ENCODE measurements around the gene ANKRD63.

The ANKRD63 gene

GRCh38 chr15:40325700-40326099 lies 42.8 kb upstream of the ANKRD63 start:
- Histone ChIP-seq H3K36me3 (ENCODE audit: control insufficient read depth in 2 of 2, insufficient read depth in 2 of 2, low read length in 2 of 2) (no peaks in the 10 kb centered on the region), H3K4me1 (ENCODE audit: control insufficient read depth in 2 of 2, insufficient read depth in 2 of 2, low read length in 2 of 2) (peaks cover 17 to 22% of the 10 kb centered on the region in 2 donors), H3K9ac (ENCODE audit: low read depth in 1 of 2, low read length in 2 of 2) (no peak overlapping the region), H3K9me3 (ENCODE audit: control insufficient read depth in 2 of 2, low read length in 2 of 2) (no peaks in the 10 kb centered on the region), H3K4me3 (ENCODE audit: low read length in 2 of 2) (peak overlapping the region in 1 of 2 donors; percentile 70), H3K27ac (ENCODE audit: low read depth in 2 of 2, low read length in 2 of 2) (peak overlapping the region in 1 of 2 donors; percentile 14), H3K27me3 (ENCODE audit: control insufficient read depth in 2 of 2, insufficient read depth in 2 of 2, low read length in 2 of 2) (no peaks in the 10 kb centered on the region)

GRCh38 chr15:40325188-40325587 lies 42.3 kb upstream of the ANKRD63 start:
- Histone ChIP-seq H3K36me3 (ENCODE audit: control insufficient read depth in 2 of 2, insufficient read depth in 2 of 2, low read length in 2 of 2) (no peaks in the 10 kb centered on the region), H3K27ac (ENCODE audit: low read depth in 2 of 2, low read length in 2 of 2) (no peak overlapping the region), H3K4me1 (ENCODE audit: control insufficient read depth in 2 of 2, insufficient read depth in 2 of 2, low read length in 2 of 2) (peaks cover 17 to 18% of the 10 kb centered on the region in 2 donors), H3K9me3 (ENCODE audit: control insufficient read depth in 2 of 2, low read length in 2 of 2) (no peaks in the 10 kb centered on the region), H3K27me3 (ENCODE audit: control insufficient read depth in 2 of 2, insufficient read depth in 2 of 2, low read length in 2 of 2) (no peaks in the 10 kb centered on the region), H3K9ac (ENCODE audit: low read depth in 1 of 2, low read length in 2 of 2) (peak overlapping the region in 1 of 2 donors; percentile 69), H3K4me3 (ENCODE audit: low read length in 2 of 2) (peak overlapping the region; percentile 68 to 70)

GRCh38 chr15:40323953-40324937 lies 41.4 kb upstream of the ANKRD63 start:
- Histone ChIP-seq H3K4me1 (ENCODE audit: control insufficient read depth in 2 of 2, insufficient read depth in 2 of 2, low read length in 2 of 2) (peaks cover 17 to 18% of the 10 kb centered on the region in 2 donors), H3K9me3 (ENCODE audit: control insufficient read depth in 2 of 2, low read length in 2 of 2) (no peaks in the 10 kb centered on the region), H3K9ac (ENCODE audit: low read depth in 1 of 2, low read length in 2 of 2) (peak overlapping the region; percentile 66 to 69), H3K36me3 (ENCODE audit: control insufficient read depth in 2 of 2, insufficient read depth in 2 of 2, low read length in 2 of 2) (no peaks in the 10 kb centered on the region), H3K27ac (ENCODE audit: low read depth in 2 of 2, low read length in 2 of 2) (peak overlapping the region in 1 of 2 donors; percentile 49), H3K4me3 (ENCODE audit: low read length in 2 of 2) (peak overlapping the region; percentile 68 to 70), H3K27me3 (ENCODE audit: control insufficient read depth in 2 of 2, insufficient read depth in 2 of 2, low read length in 2 of 2) (no peaks in the 10 kb centered on the region)

GRCh38 chr15:40323239-40323952 lies 40.5 kb upstream of the ANKRD63 start, which contains the start of gene INAFM2:
Gene INAFM2, plus strand, starts transcription at chr15:40323692. Its CDS starts 364 bp downstream, at chr15:40324056.
- Histone ChIP-seq H3K9me3 (ENCODE audit: control insufficient read depth in 2 of 2, low read length in 2 of 2) (no peaks in the 10 kb centered on the region), H3K27me3 (ENCODE audit: control insufficient read depth in 2 of 2, insufficient read depth in 2 of 2, low read length in 2 of 2) (no peaks in the 10 kb centered on the region), H3K27ac (ENCODE audit: low read depth in 2 of 2, low read length in 2 of 2) (peak within 1 kb of the TSS; percentile 61), H3K4me1 (ENCODE audit: control insufficient read depth in 2 of 2, insufficient read depth in 2 of 2, low read length in 2 of 2) (peaks cover 17 to 18% of the 10 kb centered on the region in 2 donors), H3K4me3 (ENCODE audit: low read length in 2 of 2) (peak within 1 kb of the TSS; percentile 68 to 70), H3K9ac (ENCODE audit: low read depth in 1 of 2, low read length in 2 of 2) (peak within 1 kb of the TSS; percentile 66 to 69), H3K36me3 (ENCODE audit: control insufficient read depth in 2 of 2, insufficient read depth in 2 of 2, low read length in 2 of 2) (no peaks in the 10 kb centered on the region)

GRCh38 chr15:40322531-40323238 lies 39.8 kb upstream of the ANKRD63 start:
- Histone ChIP-seq H3K27ac (ENCODE audit: low read depth in 2 of 2, low read length in 2 of 2) (peak overlapping the region; percentile 61), H3K4me1 (ENCODE audit: control insufficient read depth in 2 of 2, insufficient read depth in 2 of 2, low read length in 2 of 2) (peaks cover 17 to 18% of the 10 kb centered on the region in 2 donors), H3K9ac (ENCODE audit: low read depth in 1 of 2, low read length in 2 of 2) (peak overlapping the region in 1 of 2 donors; percentile 44)

GRCh38 chr15:40320931-40321371 lies 38.1 kb upstream of the ANKRD63 start:
- no peaks in the 10 kb centered on the region for H3K36me3 ChIP-seq (ENCODE audit: control insufficient read depth in 2 of 2, insufficient read depth in 2 of 2, low read length in 2 of 2)
- no peak overlapping the region for H3K9ac ChIP-seq (ENCODE audit: low read depth in 1 of 2, low read length in 2 of 2)
- H3K27me3 ChIP-seq (ENCODE audit: control insufficient read depth in 2 of 2, insufficient read depth in 2 of 2, low read length in 2 of 2): no peaks in the 10 kb centered on the region
- H3K4me1 ChIP-seq (ENCODE audit: control insufficient read depth in 2 of 2, insufficient read depth in 2 of 2, low read length in 2 of 2): peaks cover 15 to 18% of the 10 kb centered on the region in 2 donors
- H3K4me3 ChIP-seq (ENCODE audit: low read length in 2 of 2): no peak overlapping the region
- no peak overlapping the region for H3K27ac ChIP-seq (ENCODE audit: low read depth in 2 of 2, low read length in 2 of 2)
- no peaks in the 10 kb centered on the region for H3K9me3 ChIP-seq (ENCODE audit: control insufficient read depth in 2 of 2, low read length in 2 of 2)

More at GRCh38 chr15:40322531-40323238, 39.8 kb upstream of the ANKRD63 start:
- Histone ChIP-seq H3K36me3 (ENCODE audit: control insufficient read depth in 2 of 2, insufficient read depth in 2 of 2, low read length in 2 of 2) (no peaks in the 10 kb centered on the region), H3K27me3 (ENCODE audit: control insufficient read depth in 2 of 2, insufficient read depth in 2 of 2, low read length in 2 of 2) (no peaks in the 10 kb centered on the region), H3K4me3 (ENCODE audit: low read length in 2 of 2) (peak overlapping the region; percentile 63 to 70), H3K9me3 (ENCODE audit: control insufficient read depth in 2 of 2, low read length in 2 of 2) (no peaks in the 10 kb centered on the region)

- no peaks in the 10 kb centered on the region for H3K36me3 ChIP-seq (ENCODE audit: control insufficient read depth in 2 of 2, insufficient read depth in 2 of 2, low read length in 2 of 2)
- no peak overlapping the region for H3K4me3 ChIP-seq (ENCODE audit: low read length in 2 of 2)
- no peak overlapping the region for H3K27ac ChIP-seq (ENCODE audit: low read depth in 2 of 2, low read length in 2 of 2)
- no peak overlapping the region for H3K9ac ChIP-seq (ENCODE audit: low read depth in 1 of 2, low read length in 2 of 2)
- no peaks in the 10 kb centered on the region for H3K27me3 ChIP-seq (ENCODE audit: control insufficient read depth in 2 of 2, insufficient read depth in 2 of 2, low read length in 2 of 2)
- H3K9me3 ChIP-seq (ENCODE audit: control insufficient read depth in 2 of 2, low read length in 2 of 2): no peaks in the 10 kb centered on the region
- H3K4me1 ChIP-seq (ENCODE audit: control insufficient read depth in 2 of 2, insufficient read depth in 2 of 2, low read length in 2 of 2): peaks cover 12 to 16% of the 10 kb centered on the region in 2 donors
These were observed 37.5 kb upstream of the ANKRD63 start for GRCh38 chr15:40320409-40320808.

GRCh38 chr15:40317580-40317979 lies 34.7 kb upstream of the ANKRD63 start:
- H3K4me1 ChIP-seq (ENCODE audit: control insufficient read depth in 2 of 2, insufficient read depth in 2 of 2, low read length in 2 of 2): peaks cover 7 to 9% of the 10 kb centered on the region in 2 donors
- H3K9me3 ChIP-seq (ENCODE audit: control insufficient read depth in 2 of 2, low read length in 2 of 2): no peaks in the 10 kb centered on the region
- H3K4me3 ChIP-seq (ENCODE audit: low read length in 2 of 2): no peak overlapping the region
- no peak overlapping the region for H3K27ac ChIP-seq (ENCODE audit: low read depth in 2 of 2, low read length in 2 of 2)
- no peaks in the 10 kb centered on the region for H3K36me3 ChIP-seq (ENCODE audit: control insufficient read depth in 2 of 2, insufficient read depth in 2 of 2, low read length in 2 of 2)
- H3K27me3 ChIP-seq (ENCODE audit: control insufficient read depth in 2 of 2, insufficient read depth in 2 of 2, low read length in 2 of 2): no peaks in the 10 kb centered on the region
- no peak overlapping the region for H3K9ac ChIP-seq (ENCODE audit: low read depth in 1 of 2, low read length in 2 of 2)

GRCh38 chr15:40316931-40317330 lies 34.1 kb upstream of the ANKRD63 start:
- no peaks in the 10 kb centered on the region for H3K36me3 ChIP-seq (ENCODE audit: control insufficient read depth in 2 of 2, insufficient read depth in 2 of 2, low read length in 2 of 2)
- no peak overlapping the region for H3K4me3 ChIP-seq (ENCODE audit: low read length in 2 of 2)
- H3K27me3 ChIP-seq (ENCODE audit: control insufficient read depth in 2 of 2, insufficient read depth in 2 of 2, low read length in 2 of 2): no peaks in the 10 kb centered on the region
- no peaks in the 10 kb centered on the region for H3K9me3 ChIP-seq (ENCODE audit: control insufficient read depth in 2 of 2, low read length in 2 of 2)
- no peak overlapping the region for H3K27ac ChIP-seq (ENCODE audit: low read depth in 2 of 2, low read length in 2 of 2)
- no peak overlapping the region for H3K9ac ChIP-seq (ENCODE audit: low read depth in 1 of 2, low read length in 2 of 2)
- peaks cover 3 to 9% of the 10 kb centered on the region in 2 donors for H3K4me1 ChIP-seq (ENCODE audit: control insufficient read depth in 2 of 2, insufficient read depth in 2 of 2, low read length in 2 of 2)
